GM21529 (cell line): ENCODE measurements around the gene ATP4B.

Source experiments
- ATAC-seq: cut with Tn5 transposase; IDR thresholded peaks from one replicate; pipeline ENCODE4 v1.9.1; 2021; ENCODE audit not compliant: unreplicated experiment

The ATP4B gene

GRCh38 chr13:113657851-113658741 lies at the start of gene ATP4B:
Gene ATP4B (minus strand): TSS chr13:113658198. CDS start chr13:113658144, 54 bp downstream.
- ATAC-seq: no peak

GRCh38 chr13:113672002-113672651 lies 14.1 kb upstream of the ATP4B start:
- no peak for ATAC-seq

- no peak for ATAC-seq
These were observed 13.3 kb upstream of the ATP4B start for GRCh38 chr13:113671066-113672001.

GRCh38 chr13:113670541-113670940 lies 12.5 kb upstream of the ATP4B start:
- ATAC-seq: no peak

- ATAC-seq: no peak
These were observed 11.8 kb upstream of the ATP4B start for GRCh38 chr13:113669755-113670341.

GRCh38 chr13:113669231-113669754 lies 11.3 kb upstream of the ATP4B start:
- ATAC-seq: no peak

- ATAC-seq: no peak
These were observed 10.5 kb upstream of the ATP4B start for GRCh38 chr13:113668491-113668971.

GRCh38 chr13:113667771-113668490 lies 9.9 kb upstream of the ATP4B start:
- no peak for ATAC-seq

- ATAC-seq: no peak
These were observed 9.1 kb upstream of the ATP4B start, which contains the start of gene GRK1 for GRCh38 chr13:113666951-113667701. Gene GRK1 (plus strand): TSS chr13:113667219. CDS start chr13:113667387, 168 bp downstream.

- ATAC-seq: no peak
These were observed 8.3 kb upstream of the ATP4B start for GRCh38 chr13:113666329-113666670.

- ATAC-seq: no peak
These were observed 7.8 kb upstream of the ATP4B start for GRCh38 chr13:113665597-113666328.

GRCh38 chr13:113664751-113665596 lies 7.0 kb upstream of the ATP4B start:
- no peak for ATAC-seq

GRCh38 chr13:113663934-113664333 lies 5.9 kb upstream of the ATP4B start:
- no peak for ATAC-seq

GRCh38 chr13:113661509-113661908 lies 3.5 kb upstream of the ATP4B start:
- ATAC-seq: no peak

- ATAC-seq: no peak
These were observed 2.1 kb upstream of the ATP4B start for GRCh38 chr13:113660066-113660465.

GRCh38 chr13:113659337-113659736 lies 1.3 kb upstream of the ATP4B start:
- ATAC-seq: no peak

- ATAC-seq: no peak
These were observed 838 bp upstream of the ATP4B start for GRCh38 chr13:113658836-113659235.
